Fibroblast of lung (primary cell): ENCODE measurements around the gene UCHL3. TPM values are rescaled to one million over a fixed set of nuclear protein-coding genes. Genes with fewer than 3 reads are reported as not detected.

Experiments used
- DNase-seq, 2 donors: peaks; one replicate each; pipeline versions ENCODE4 v3.0.0 to v3.0.0-alpha.2; 2010; ENCODE audit warnings: low read depth in 2 of 2
- H2AFZ ChIP-seq: 2 replicates; pipeline ENCODE4 v1.5.1; 2012; ENCODE audit warnings: low read length, control low read depth, inconsistent platforms
- H3K27ac ChIP-seq: 2 replicates; pipeline ENCODE4 v1.5.1; 2011; ENCODE audit warnings: low read length, control low read depth; ENCODE audit not compliant: insufficient read depth
- H3K27me3 ChIP-seq: 2 replicates; pipeline ENCODE4 v1.5.1; 2011; ENCODE audit warnings: mild to moderate bottlenecking, low read length; ENCODE audit not compliant: control insufficient read depth, insufficient read depth
- H3K36me3 ChIP-seq: 2 replicates; pipeline ENCODE4 v1.5.1; 2011; ENCODE audit warnings: low read length; ENCODE audit not compliant: control insufficient read depth, insufficient read depth
- H3K4me1 ChIP-seq: 2 replicates; pipeline ENCODE4 v1.5.1; 2011; ENCODE audit warnings: low read length; ENCODE audit not compliant: control insufficient read depth, insufficient read depth; ENCODE audit errors: extremely low read depth
- H3K4me2 ChIP-seq: 2 replicates; pipeline ENCODE4 v1.5.1; 2011; ENCODE audit warnings: low read length, control low read depth; ENCODE audit not compliant: insufficient read depth; ENCODE audit errors: extremely low read depth
- H3K4me3 ChIP-seq, 4 experiments: fragments of 200-600 bp in 1 of 4; sonication (generic) in 1 of 4; replicated peaks in 1 of 4; 2 replicates each; pipeline ENCODE4 v1.5.1; 2011 to 2016; ENCODE audit warnings: low read length in 4 of 4, low read depth in 3 of 4, mild to moderate bottlenecking in 3 of 4, control low read depth in 2 of 4, inconsistent platforms in 1 of 4, mixed read lengths in 1 of 4; ENCODE audit not compliant: insufficient read depth in 1 of 4; ENCODE audit errors: control extremely low read depth in 1 of 4
- H3K79me2 ChIP-seq: 2 replicates; pipeline ENCODE4 v1.5.1; 2012; ENCODE audit warnings: mild to moderate bottlenecking, low read length, inconsistent platforms; ENCODE audit not compliant: control insufficient read depth, insufficient read depth
- H3K9ac ChIP-seq: 2 replicates; pipeline ENCODE4 v1.5.1; 2011; ENCODE audit warnings: mild to moderate bottlenecking, low read length, control low read depth; ENCODE audit not compliant: insufficient read depth
- H3K9me3 ChIP-seq: 2 replicates; pipeline ENCODE4 v1.5.1; 2012; ENCODE audit warnings: low read depth, low read length; ENCODE audit not compliant: control insufficient read depth, insufficient read depth
- H4K20me1 ChIP-seq: 2 replicates; pipeline ENCODE4 v1.5.1; 2011; ENCODE audit warnings: low read length; ENCODE audit not compliant: control insufficient read depth, insufficient read depth; ENCODE audit errors: extremely low read depth
- CTCF ChIP-seq, 2 donors: IDR thresholded peaks in 1 of 2; conservative IDR thresholded peaks in 1 of 2; 1 replicate in 1 of 2; 2 replicates in 1 of 2; pipeline ENCODE4 v1.5.1; 2011 to 2012; ENCODE audit warnings: low read length in 2 of 2, control low read depth in 1 of 2, inconsistent platforms in 1 of 2, low read depth in 1 of 2, mild to moderate bottlenecking in 1 of 2
- EZH2 ChIP-seq: IDR thresholded peaks from 2 replicates; pipeline ENCODE4 v1.5.1; 2012; ENCODE audit warnings: low read length, control low read depth, mild to moderate bottlenecking; ENCODE audit errors: missing control alignments
- polyA minus RNA-seq: library from RNA; depleted of rRNA, polyadenylated mRNA; stranded (reverse); fragments of >200 nt; gene quantifications from 2 replicates; pipeline ENCODE4 v1.2.3, GENCODE V29; 2011; ENCODE audit warnings: low replicate concordance
- polyA plus RNA-seq, 2 donors: library from polyadenylated mRNA; depleted of rRNA in 1 of 2; stranded (reverse) in 1 of 2; unstranded in 1 of 2; fragments of >200 nt; gene quantifications; 2 replicates each; pipeline ENCODE4 v1.2.1, GENCODE V29; 2011 to 2012; ENCODE audit warnings: missing spikeins in 1 of 2
- total RNA-seq: library from RNA; depleted of rRNA; stranded (reverse); fragments of >200 nt; gene quantifications from 2 replicates; pipeline ENCODE4 v1.2.1, GENCODE V29; 2014

The UCHL3 gene
- 23.4 and 30.9 TPM in 2 replicates for total RNA-seq
- 76.7 and 81.9 TPM in 2 replicates for polyA plus RNA-seq
- polyA plus RNA-seq (2012): 65.7 and 66.9 TPM in 2 replicates
- 1.3 and 1.9 TPM in 2 replicates for polyA minus RNA-seq

GRCh38 chr13:75549262-75550158 lies at the start of gene UCHL3:
Gene UCHL3, plus strand, starts transcription at chr13:75549791. Its CDS starts 30 bp downstream, at chr13:75549821.
- Histone ChIP-seq H3K9ac (peak within 1 kb of the TSS; percentile 94), H3K27ac (peak within 1 kb of the TSS; percentile 97), H3K27me3 (no peaks in the 10 kb centered on the region), H3K4me3 (peak within 1 kb of the TSS; percentile 81 to 99 (median 92)), H3K4me2 (peak within 1 kb of the TSS; percentile 90), H2AFZ (peak within 1 kb of the TSS; percentile 84), H4K20me1 (no peaks in the 10 kb centered on the region), H3K4me1 (peaks cover 3% of the 10 kb centered on the region), H3K9me3 (no peaks in the 10 kb centered on the region), H3K79me2 (peaks cover 5% of the 10 kb centered on the region), H3K36me3 (peaks cover 2% of the 10 kb centered on the region)
- no peak for TF ChIP-seq EZH2
- TF ChIP-seq CTCF (conservative IDR thresholded peaks at IDR 0.05 in 1 of 2, IDR thresholded peaks at IDR 0.05 in 1 of 2; ENCODE audit: low read depth in 1 of 2, low read length in 2 of 2): peak; percentile 80 to 94
- DNase-seq: peak; percentile 91 to 96

GRCh38 chr13:75505327-75505726 lies 44.3 kb upstream of the UCHL3 start:
- no peaks in the 10 kb centered on the region for H4K20me1 ChIP-seq
- H3K9me3 ChIP-seq: no peaks in the 10 kb centered on the region
- no peaks in the 10 kb centered on the region for H3K79me2 ChIP-seq
- no peaks in the 10 kb centered on the region for H3K36me3 ChIP-seq
- H3K4me3 ChIP-seq: no peak overlapping the region
- no peak overlapping the region for H3K4me2 ChIP-seq
- H2AFZ ChIP-seq: no peak overlapping the region
- no peak overlapping the region for H3K9ac ChIP-seq
- DNase-seq: no peak
- H3K27ac ChIP-seq: no peak overlapping the region
- no peaks in the 10 kb centered on the region for H3K27me3 ChIP-seq
- no peak for TF ChIP-seq EZH2
- no peak for TF ChIP-seq CTCF (conservative IDR thresholded peaks at IDR 0.05 in 1 of 2, IDR thresholded peaks at IDR 0.05 in 1 of 2; ENCODE audit: low read depth in 1 of 2, low read length in 2 of 2)
- H3K4me1 ChIP-seq: no peaks in the 10 kb centered on the region

- no peaks in the 10 kb centered on the region for H3K4me1 ChIP-seq
- H3K79me2 ChIP-seq: no peaks in the 10 kb centered on the region
- H3K9ac ChIP-seq: no peak overlapping the region
- H3K4me2 ChIP-seq: no peak overlapping the region
- H3K27me3 ChIP-seq: no peaks in the 10 kb centered on the region
- H3K9me3 ChIP-seq: no peaks in the 10 kb centered on the region
- no peak overlapping the region for H2AFZ ChIP-seq
- no peaks in the 10 kb centered on the region for H3K36me3 ChIP-seq
- no peak overlapping the region for H3K27ac ChIP-seq
- no peak for DNase-seq
- no peaks in the 10 kb centered on the region for H4K20me1 ChIP-seq
- no peak overlapping the region for H3K4me3 ChIP-seq
- no peak for TF ChIP-seq CTCF (conservative IDR thresholded peaks at IDR 0.05 in 1 of 2, IDR thresholded peaks at IDR 0.05 in 1 of 2; ENCODE audit: low read depth in 1 of 2, low read length in 2 of 2)
- no peak for TF ChIP-seq EZH2
Observed at GRCh38 chr13:75506018-75506417, 43.6 kb upstream of the UCHL3 start.
